Activated T-helper 17 cell treated with anti-CD3 and anti-CD28 coated beads, Interleukin-2, amount 50 U/mL, for 72 hours (primary cell): ENCODE results near the gene F8. TPM values are rescaled to one million over a fixed set of nuclear protein-coding genes. Genes with fewer than 3 reads are reported as not detected.
"Not testable (repeated sequence)": the region's sequence is repeated elsewhere in the genome, so short reads cannot be mapped to it uniquely, and the experiment has no call there.

Experiments used
- ATAC-seq: fragments of 150-1000 bp; cut with Tn5 transposase; replicated peaks from 2 replicates; pipeline ENCODE4 v1.10.0; 2021; ENCODE audit warnings: mild to moderate bottlenecking, moderate library complexity
- H3K27ac Mint-ChIP-seq: one replicate; pipeline ENCODE4 v1.8.0; 2022; ENCODE audit warnings: mixed read lengths
- H3K27me3 Mint-ChIP-seq: one replicate; pipeline ENCODE4 v1.8.0; 2022; ENCODE audit warnings: mixed read lengths
- H3K36me3 Mint-ChIP-seq: one replicate; pipeline ENCODE4 v1.8.0; 2022; ENCODE audit warnings: low read depth, mild to moderate bottlenecking, mixed read lengths
- H3K4me1 Mint-ChIP-seq: one replicate; pipeline ENCODE4 v1.8.0; 2022; ENCODE audit warnings: mixed read lengths
- H3K4me3 Mint-ChIP-seq: one replicate; pipeline ENCODE4 v1.8.0; 2022; ENCODE audit warnings: mild to moderate bottlenecking, mixed read lengths
- H3K9me3 Mint-ChIP-seq: one replicate; pipeline ENCODE4 v1.8.0; 2022; ENCODE audit warnings: mixed read lengths
- total RNA-seq, 2 donors: library from RNA; stranded (reverse); gene quantifications; one replicate each; pipeline ENCODE4 v1.2.3, GENCODE V29; 2022

The F8 gene
- total RNA-seq, 2 donors from 2014 or later = 5.6 to 7.9 TPM

GRCh38 chrX:154890990-154891639, 131.4 kb downstream of the F8 start:
- no peak for ATAC-seq
- Mint-ChIP-seq H3K27me3 (no peaks in the 10 kb centered on the region), H3K9me3 (no peaks in the 10 kb centered on the region), H3K27ac (no peak overlapping the region), H3K4me1 (no peaks in the 10 kb centered on the region), H3K36me3 (no peaks in the 10 kb centered on the region), H3K4me3 (no peak overlapping the region)

- not testable (repeated sequence) for H3K4me3 Mint-ChIP-seq, H3K27me3 Mint-ChIP-seq, H3K27ac Mint-ChIP-seq, H3K36me3 Mint-ChIP-seq, H3K9me3 Mint-ChIP-seq, H3K4me1 Mint-ChIP-seq
- ATAC-seq = peak; percentile 50
These were observed 135.7 kb downstream of the F8 start for GRCh38 chrX:154886789-154887221.

- not testable (repeated sequence) for H3K27ac Mint-ChIP-seq, H3K4me3 Mint-ChIP-seq, H3K36me3 Mint-ChIP-seq, H3K4me1 Mint-ChIP-seq, H3K9me3 Mint-ChIP-seq, H3K27me3 Mint-ChIP-seq
- peak; percentile 65 for ATAC-seq
These were observed 136.3 kb downstream of the F8 start, which contains the start of gene F8A1 for GRCh38 chrX:154886069-154886788. Gene F8A1 (plus strand): TSS chrX:154886355. CDS start chrX:154886375, 20 bp downstream.

- not testable (repeated sequence) for H3K36me3 Mint-ChIP-seq, H3K27ac Mint-ChIP-seq, H3K4me3 Mint-ChIP-seq, H3K9me3 Mint-ChIP-seq, H3K4me1 Mint-ChIP-seq, H3K27me3 Mint-ChIP-seq
- peak; percentile 31 for ATAC-seq
These were observed 137.0 kb downstream of the F8 start for GRCh38 chrX:154885549-154885948.

- not testable (repeated sequence) for H3K27ac Mint-ChIP-seq, H3K36me3 Mint-ChIP-seq, ATAC-seq, H3K4me3 Mint-ChIP-seq, H3K9me3 Mint-ChIP-seq, H3K4me1 Mint-ChIP-seq, H3K27me3 Mint-ChIP-seq
These were observed 137.5 kb downstream of the F8 start for GRCh38 chrX:154885057-154885456.

GRCh38 chrX:154884069-154884468, 138.5 kb downstream of the F8 start:
- not testable (repeated sequence) for H3K36me3 Mint-ChIP-seq, H3K27ac Mint-ChIP-seq, H3K4me3 Mint-ChIP-seq, H3K27me3 Mint-ChIP-seq, H3K9me3 Mint-ChIP-seq, H3K4me1 Mint-ChIP-seq
- peak; percentile 77 for ATAC-seq

- Mint-ChIP-seq H3K27me3 (no peaks in the 10 kb centered on the region), H3K36me3 (no peaks in the 10 kb centered on the region), H3K9me3 (peaks cover 3% of the 10 kb centered on the region), H3K27ac (no peak overlapping the region), H3K4me3 (no peak overlapping the region), H3K4me1 (no peaks in the 10 kb centered on the region)
- no peak for ATAC-seq
These were observed 149.2 kb downstream of the F8 start for GRCh38 chrX:154873329-154873728.

GRCh38 chrX:154868522-154868921, 154.0 kb downstream of the F8 start:
- H3K4me1 Mint-ChIP-seq, H3K36me3 Mint-ChIP-seq, H3K27me3 Mint-ChIP-seq, H3K9me3 Mint-ChIP-seq, H3K27ac Mint-ChIP-seq, ATAC-seq, H3K4me3 Mint-ChIP-seq: not testable (repeated sequence)

- ATAC-seq = no peak
- peaks cover 25% of the 10 kb centered on the region for H3K36me3 Mint-ChIP-seq
- H3K27ac Mint-ChIP-seq = no peak overlapping the region
- no peaks in the 10 kb centered on the region for H3K4me1 Mint-ChIP-seq
- no peak overlapping the region for H3K4me3 Mint-ChIP-seq
- H3K9me3 Mint-ChIP-seq = no peaks in the 10 kb centered on the region
- no peaks in the 10 kb centered on the region for H3K27me3 Mint-ChIP-seq
These were observed 167.3 kb downstream of the F8 start for GRCh38 chrX:154855256-154855655.

GRCh38 chrX:154850957-154851611, 171.4 kb downstream of the F8 start:
- Mint-ChIP-seq H3K27ac (no peak overlapping the region), H3K4me1 (no peaks in the 10 kb centered on the region), H3K27me3 (no peaks in the 10 kb centered on the region), H3K9me3 (no peaks in the 10 kb centered on the region), H3K4me3 (no peak overlapping the region), H3K36me3 (peaks cover 8% of the 10 kb centered on the region)
- ATAC-seq = no peak

- H3K4me3 Mint-ChIP-seq = no peak overlapping the region
- peak; percentile 42 for ATAC-seq
- no peaks in the 10 kb centered on the region for H3K4me1 Mint-ChIP-seq
- H3K27ac Mint-ChIP-seq = no peak overlapping the region
- H3K9me3 Mint-ChIP-seq = no peaks in the 10 kb centered on the region
- H3K36me3 Mint-ChIP-seq = no peaks in the 10 kb centered on the region
- no peaks in the 10 kb centered on the region for H3K27me3 Mint-ChIP-seq
These were observed 181.7 kb downstream of the F8 start for GRCh38 chrX:154840856-154841255.

- Mint-ChIP-seq H3K9me3 (no peaks in the 10 kb centered on the region), H3K27me3 (no peaks in the 10 kb centered on the region), H3K27ac (no peak overlapping the region), H3K36me3 (no peaks in the 10 kb centered on the region), H3K4me3 (no peak overlapping the region), H3K4me1 (no peaks in the 10 kb centered on the region)
- ATAC-seq = no peak
These were observed 186.4 kb downstream of the F8 start for GRCh38 chrX:154836163-154836562.

- no peak for ATAC-seq
- Mint-ChIP-seq H3K27me3 (no peaks in the 10 kb centered on the region), H3K4me3 (no peak within 1 kb of the TSS), H3K4me1 (peaks cover 4% of the 10 kb centered on the region), H3K27ac (no peak within 1 kb of the TSS), H3K36me3 (no peaks in the 10 kb centered on the region), H3K9me3 (no peaks in the 10 kb centered on the region)
These were observed 188.0 kb downstream of the F8 start, which contains the start of gene SMIM9 for GRCh38 chrX:154834562-154834961. Gene SMIM9 (minus strand): TSS chrX:154834662. CDS start chrX:154830856, 3,806 bp downstream.

- H3K36me3 Mint-ChIP-seq = no peaks in the 10 kb centered on the region
- no peak overlapping the region for H3K4me3 Mint-ChIP-seq
- no peaks in the 10 kb centered on the region for H3K9me3 Mint-ChIP-seq
- H3K27me3 Mint-ChIP-seq = no peaks in the 10 kb centered on the region
- ATAC-seq = no peak
- H3K4me1 Mint-ChIP-seq = peaks cover 4% of the 10 kb centered on the region
- no peak overlapping the region for H3K27ac Mint-ChIP-seq
These were observed 188.7 kb downstream of the F8 start for GRCh38 chrX:154833746-154834274.
